GM12878 (cell line): ENCODE measurements around the gene TMEM45A. TPM values are rescaled to one million over a fixed set of nuclear protein-coding genes. Genes with fewer than 3 reads are reported as not detected.

Experiments
- polyA plus RNA-seq, 11 experiments: library from polyadenylated mRNA; depleted of rRNA in 4 of 11; unstranded in 6 of 11; stranded (reverse) in 5 of 11; fragments of >200 nt; fragmentation: Nextera tagmentation in 4 of 11; fragmentation: Illumina TruSeq in 1 of 11; extraction: Ambion mirVana in 4 of 11; extraction: Trizol in 1 of 11; gene quantifications; 1 replicate in 1 of 11; 2 replicates in 10 of 11; pipeline versions ENCODE4 v1.2.1 to v1.2.3, GENCODE V29; 2011 to 2016; ENCODE audit warnings: inconsistent platforms in 2 of 11, missing spikeins in 2 of 11, low read depth in 1 of 11
- total RNA-seq, 4 experiments: library from RNA; depleted of rRNA in 3 of 4; stranded (reverse); fragments of >200 nt in 3 of 4; fragmentation: Illumina TruSeq in 1 of 4; extraction: Trizol in 1 of 4; gene quantifications; 2 replicates each; pipeline versions ENCODE4 v1.2.1 to v1.2.3, GENCODE V29; 2013 to 2021

Gene TMEM45A
- total and polyA plus RNA-seq, 10 of the 15 experiments (the other 5 are each of a cell fraction or from before 2014, with no cell fraction given): 0.34 to 5.3 (median 0.83) TPM

Other genes starting within 250 kb of the TMEM45A start
- gene TBC1D23, start 231.6 kb upstream of the TMEM45A start, total RNA-seq (2014; rRNA removed): 16.0 and 20.0 TPM in 2 replicates
- gene TBC1D23, start 231.6 kb upstream of the TMEM45A start, total RNA-seq (2014; rRNA removed; fragmentation: Illumina TruSeq; extraction: Trizol): 18.6 and 19.4 TPM in 2 replicates
- gene TBC1D23, start 231.6 kb upstream of the TMEM45A start, total RNA-seq (2021): 17.0 and 18.1 TPM in 2 replicates
- 22.8 and 36.0 TPM in 2 replicates for gene TBC1D23, start 231.6 kb upstream of the TMEM45A start, polyA plus RNA-seq (2011; rRNA removed)
- gene TBC1D23, start 231.6 kb upstream of the TMEM45A start, polyA plus RNA-seq (2014; fragmentation: Illumina TruSeq; extraction: Trizol): 12.6 and 15.5 TPM in 2 replicates
- 10 to 100 TPM; 13.5 to 16.2 TPM for gene TBC1D23, start 231.6 kb upstream of the TMEM45A start, polyA plus RNA-seq (2014; fragmentation: Nextera tagmentation; extraction: Ambion mirVana)
- 8.2 and 9.8 TPM in 2 replicates for gene TBC1D23, start 231.6 kb upstream of the TMEM45A start, polyA plus RNA-seq (2014; rRNA removed)
- 10 to 100 TPM; 20.6 to 23.2 TPM for gene TBC1D23, start 231.6 kb upstream of the TMEM45A start, polyA plus RNA-seq (2016; fragmentation: Nextera tagmentation; extraction: Ambion mirVana)
- 49.3 and 50.8 TPM in 2 replicates for gene NIT2, start 157.9 kb upstream of the TMEM45A start, total RNA-seq (2014; rRNA removed)
- gene NIT2, start 157.9 kb upstream of the TMEM45A start, total RNA-seq (2014; rRNA removed; fragmentation: Illumina TruSeq; extraction: Trizol): 45.5 and 51.3 TPM in 2 replicates
- 65.8 and 67.3 TPM in 2 replicates for gene NIT2, start 157.9 kb upstream of the TMEM45A start, total RNA-seq (2021)
- gene NIT2, start 157.9 kb upstream of the TMEM45A start, polyA plus RNA-seq (2011; rRNA removed): 85.9 and 104 TPM in 2 replicates
- 58.5 and 69.2 TPM in 2 replicates for gene NIT2, start 157.9 kb upstream of the TMEM45A start, polyA plus RNA-seq (2014; fragmentation: Illumina TruSeq; extraction: Trizol)
- 100 to 1,000 TPM; 188 to 215 TPM for gene NIT2, start 157.9 kb upstream of the TMEM45A start, polyA plus RNA-seq (2014; fragmentation: Nextera tagmentation; extraction: Ambion mirVana)
- gene NIT2, start 157.9 kb upstream of the TMEM45A start, polyA plus RNA-seq (2014; rRNA removed): 63.4 and 66.9 TPM in 2 replicates
- 100 to 1,000 TPM; 158 to 160 TPM for gene NIT2, start 157.9 kb upstream of the TMEM45A start, polyA plus RNA-seq (2016; fragmentation: Nextera tagmentation; extraction: Ambion mirVana)
- gene TOMM70, start 91.5 kb upstream of the TMEM45A start, total RNA-seq (2014; rRNA removed): 44.0 and 44.8 TPM in 2 replicates
- gene TOMM70, start 91.5 kb upstream of the TMEM45A start, total RNA-seq (2014; rRNA removed; fragmentation: Illumina TruSeq; extraction: Trizol): 62.3 and 64.1 TPM in 2 replicates
- 46.2 and 46.6 TPM in 2 replicates for gene TOMM70, start 91.5 kb upstream of the TMEM45A start, total RNA-seq (2021)
- gene TOMM70, start 91.5 kb upstream of the TMEM45A start, polyA plus RNA-seq (2011; rRNA removed): 47.8 and 77.8 TPM in 2 replicates
- gene TOMM70, start 91.5 kb upstream of the TMEM45A start, polyA plus RNA-seq (2014; fragmentation: Illumina TruSeq; extraction: Trizol): 57.1 and 68.3 TPM in 2 replicates
- gene TOMM70, start 91.5 kb upstream of the TMEM45A start, polyA plus RNA-seq (2014; fragmentation: Nextera tagmentation; extraction: Ambion mirVana): 10 to 100 TPM; 12.7 to 22.6 TPM
- gene TOMM70, start 91.5 kb upstream of the TMEM45A start, polyA plus RNA-seq (2014; rRNA removed): 34.2 and 38.5 TPM in 2 replicates
- 10 to 100 TPM; 33.6 to 33.8 TPM for gene TOMM70, start 91.5 kb upstream of the TMEM45A start, polyA plus RNA-seq (2016; fragmentation: Nextera tagmentation; extraction: Ambion mirVana)
- gene LNP1, start 91.1 kb upstream of the TMEM45A start, total RNA-seq (2014; rRNA removed): 2.8 and 4.4 TPM in 2 replicates
- 3.7 and 4.2 TPM in 2 replicates for gene LNP1, start 91.1 kb upstream of the TMEM45A start, total RNA-seq (2014; rRNA removed; fragmentation: Illumina TruSeq; extraction: Trizol)
- gene LNP1, start 91.1 kb upstream of the TMEM45A start, total RNA-seq (2021): 2.4 and 2.5 TPM in 2 replicates
- 3.7 and 4.1 TPM in 2 replicates for gene LNP1, start 91.1 kb upstream of the TMEM45A start, polyA plus RNA-seq (2011; rRNA removed)
- gene LNP1, start 91.1 kb upstream of the TMEM45A start, polyA plus RNA-seq (2014; fragmentation: Illumina TruSeq; extraction: Trizol): 3.4 and 3.5 TPM in 2 replicates
- gene LNP1, start 91.1 kb upstream of the TMEM45A start, polyA plus RNA-seq (2014; fragmentation: Nextera tagmentation; extraction: Ambion mirVana): 1 to 10 TPM; 2.1 to 2.5 TPM
- gene LNP1, start 91.1 kb upstream of the TMEM45A start, polyA plus RNA-seq (2014; rRNA removed): 2.4 and 2.5 TPM in 2 replicates
- gene LNP1, start 91.1 kb upstream of the TMEM45A start, polyA plus RNA-seq (2016; fragmentation: Nextera tagmentation; extraction: Ambion mirVana): 1 to 10 TPM; 2.5 to 3.3 TPM
- gene ADGRG7, start 117.0 kb downstream of the TMEM45A start, total RNA-seq (2014; rRNA removed): not detected in 2 replicates
- gene ADGRG7, start 117.0 kb downstream of the TMEM45A start, total RNA-seq (2014; rRNA removed; fragmentation: Illumina TruSeq; extraction: Trizol): not detected in 2 replicates
- gene ADGRG7, start 117.0 kb downstream of the TMEM45A start, total RNA-seq (2021): 0.21 TPM in 1 of 2 replicates, not detected in the other
- 0.09 and 0.14 TPM in 2 replicates for gene ADGRG7, start 117.0 kb downstream of the TMEM45A start, polyA plus RNA-seq (2011; rRNA removed)
- not detected in 2 replicates for gene ADGRG7, start 117.0 kb downstream of the TMEM45A start, polyA plus RNA-seq (2014; fragmentation: Illumina TruSeq; extraction: Trizol)
- gene ADGRG7, start 117.0 kb downstream of the TMEM45A start, polyA plus RNA-seq (2014; fragmentation: Nextera tagmentation; extraction: Ambion mirVana): under 1 TPM in 1 of 2 experiments, not detected in 1; 0.02 TPM
- not detected in 2 replicates for gene ADGRG7, start 117.0 kb downstream of the TMEM45A start, polyA plus RNA-seq (2014; rRNA removed)
- not detected for gene ADGRG7, start 117.0 kb downstream of the TMEM45A start, polyA plus RNA-seq (2016; fragmentation: Nextera tagmentation; extraction: Ambion mirVana)
- 42.7 and 45.1 TPM in 2 replicates for gene TFG, start 216.9 kb downstream of the TMEM45A start, total RNA-seq (2014; rRNA removed)
- gene TFG, start 216.9 kb downstream of the TMEM45A start, total RNA-seq (2014; rRNA removed; fragmentation: Illumina TruSeq; extraction: Trizol): 52.2 and 53.8 TPM in 2 replicates
- gene TFG, start 216.9 kb downstream of the TMEM45A start, total RNA-seq (2021): 56.0 and 57.5 TPM in 2 replicates
- gene TFG, start 216.9 kb downstream of the TMEM45A start, polyA plus RNA-seq (2011; rRNA removed): 58.5 and 62.4 TPM in 2 replicates
- gene TFG, start 216.9 kb downstream of the TMEM45A start, polyA plus RNA-seq (2014; fragmentation: Illumina TruSeq; extraction: Trizol): 103 and 104 TPM in 2 replicates
- gene TFG, start 216.9 kb downstream of the TMEM45A start, polyA plus RNA-seq (2014; fragmentation: Nextera tagmentation; extraction: Ambion mirVana): 10 to 100 TPM; 29.3 to 47.6 TPM
- gene TFG, start 216.9 kb downstream of the TMEM45A start, polyA plus RNA-seq (2014; rRNA removed): 48.8 and 57.8 TPM in 2 replicates
- gene TFG, start 216.9 kb downstream of the TMEM45A start, polyA plus RNA-seq (2016; fragmentation: Nextera tagmentation; extraction: Ambion mirVana): 100 to 1,000 TPM; 115 to 126 TPM